ENCODE results near the gene MRO.
"Not testable (repeated sequence)": the region's sequence is repeated elsewhere in the genome, so short reads cannot be mapped to it uniquely, and the experiment has no call there.

Gene MRO

DNA sequence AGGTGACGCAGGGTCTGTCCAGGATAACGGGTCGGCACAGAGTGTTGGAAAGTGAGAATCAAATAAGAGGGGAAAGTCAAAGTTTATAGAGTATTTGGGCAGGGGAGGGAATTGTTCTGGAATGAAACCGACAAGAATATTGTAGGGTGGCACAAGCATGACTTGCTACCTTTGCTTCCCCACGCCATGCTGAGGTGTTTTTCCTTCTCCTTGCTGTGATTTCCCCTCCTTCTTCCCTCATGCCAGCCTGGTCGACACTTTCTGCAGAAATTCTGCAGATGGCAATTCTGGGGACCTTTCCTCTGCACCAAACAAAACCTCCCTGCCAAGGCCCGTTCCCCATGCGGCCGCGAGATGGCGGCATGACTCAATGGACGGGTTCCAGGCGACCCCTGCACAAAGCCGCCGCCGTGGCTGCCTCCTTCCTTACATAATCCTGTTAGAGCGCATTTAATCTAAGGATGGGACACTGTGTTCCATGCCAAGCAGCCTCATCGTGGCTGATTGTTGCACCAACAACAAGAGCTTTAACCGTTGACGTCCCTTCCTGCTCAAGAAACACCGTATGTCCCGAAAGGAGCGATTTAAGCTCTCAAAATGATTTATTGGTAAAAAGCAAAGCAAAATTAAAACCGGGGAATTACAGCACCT is at the start of gene MRO:
TSS of gene MRO (minus strand) at position 289 of the 651 bp plus-strand sequence. CDS start 10,616 bp downstream, outside the sequence.
- DNase-seq (ENCODE audit: low spot score) = peak; percentile 89

DNA sequence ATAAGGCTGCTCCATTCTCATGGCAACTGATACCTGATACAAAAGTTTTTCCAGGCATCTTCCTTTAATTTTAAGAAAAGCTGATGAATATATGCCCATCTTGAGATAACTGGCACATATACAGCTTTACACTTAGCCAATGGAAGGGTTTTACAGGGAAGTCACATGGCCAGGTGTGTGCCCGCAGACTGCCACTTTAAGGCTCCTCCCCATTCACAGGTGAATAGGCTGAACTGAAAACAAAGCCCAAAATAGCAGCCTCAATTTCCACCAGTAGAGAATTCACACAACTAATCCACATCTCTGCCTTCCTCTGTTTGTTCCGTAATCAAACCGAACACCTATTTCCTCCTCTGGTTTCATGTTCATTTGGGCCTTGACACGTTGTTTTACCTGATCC is 49.3 kb upstream of the MRO start:
- DNase-seq (ENCODE audit: low spot score) = no peak

- no peak for DNase-seq (ENCODE audit: low spot score)
Observed at GRCh38 chr18:50866765-50867164, 46.9 kb upstream of the MRO start.

DNA sequence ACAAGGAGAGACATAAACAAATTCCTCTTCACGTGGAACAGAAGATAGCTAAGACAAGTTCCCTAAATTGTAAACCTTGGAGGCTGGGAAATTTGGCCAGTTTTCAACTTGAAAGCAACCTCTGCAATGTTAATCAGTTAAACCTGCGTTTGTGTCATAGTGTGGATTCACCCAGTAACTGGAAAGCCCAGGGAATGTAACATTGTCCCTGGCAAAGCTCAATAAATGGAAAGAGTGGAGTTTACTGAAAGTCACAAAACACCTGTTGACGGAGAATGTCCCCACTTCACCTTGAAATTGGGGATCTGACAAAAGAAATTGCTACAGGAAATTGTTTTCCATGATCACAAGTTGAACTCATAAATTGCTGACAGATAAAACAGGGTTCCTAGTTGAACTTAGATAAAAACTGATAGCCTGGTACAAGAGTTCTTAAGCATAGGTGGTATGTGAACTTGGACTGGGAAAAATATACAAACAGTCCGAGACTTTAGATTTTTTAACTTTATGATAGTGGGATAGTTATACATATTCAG is 44.1 kb upstream of the MRO start:
- DNase-seq (ENCODE audit: low spot score) = no peak

DNA sequence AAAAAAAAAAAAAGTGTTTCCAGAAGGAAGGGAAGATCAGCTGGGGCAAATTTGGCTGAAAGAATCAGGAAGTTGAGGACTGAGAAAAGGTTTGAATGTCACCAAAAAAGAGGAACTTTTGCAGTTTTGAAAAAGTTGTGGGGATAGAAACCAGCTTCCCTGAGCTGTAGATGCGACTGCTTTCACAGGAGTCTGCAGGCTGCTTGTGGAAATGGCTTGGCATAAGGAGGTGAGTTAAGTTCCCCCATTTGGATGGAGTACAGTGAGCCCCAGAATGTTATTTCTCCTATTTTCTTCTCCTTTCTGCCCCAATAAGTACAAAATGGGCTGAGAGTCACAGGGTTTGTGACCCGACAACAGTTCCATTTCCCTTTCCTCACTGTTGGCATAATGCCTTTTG is 42.6 kb upstream of the MRO start:
- DNase-seq (ENCODE audit: low spot score) = no peak

DNA sequence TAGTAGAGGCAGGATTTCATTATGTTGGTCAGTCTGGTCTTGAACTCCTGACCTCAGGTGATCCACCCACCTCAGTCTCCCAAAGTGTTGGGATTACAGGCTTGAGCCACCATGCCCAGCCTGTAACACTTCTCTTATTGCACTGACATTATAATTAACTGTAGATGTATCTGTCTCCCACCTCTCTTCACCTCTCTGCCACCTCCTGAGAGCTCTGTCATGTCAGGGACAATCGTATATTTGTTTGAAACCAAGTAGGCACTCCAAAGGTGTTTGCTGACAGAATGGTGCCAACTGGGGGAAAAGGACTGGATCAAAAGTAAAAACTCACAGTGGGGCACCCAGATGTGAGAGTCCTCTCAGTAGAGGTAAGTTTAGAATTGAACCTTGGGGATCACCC is 41.8 kb upstream of the MRO start:
- no peak for DNase-seq (ENCODE audit: low spot score)

DNA sequence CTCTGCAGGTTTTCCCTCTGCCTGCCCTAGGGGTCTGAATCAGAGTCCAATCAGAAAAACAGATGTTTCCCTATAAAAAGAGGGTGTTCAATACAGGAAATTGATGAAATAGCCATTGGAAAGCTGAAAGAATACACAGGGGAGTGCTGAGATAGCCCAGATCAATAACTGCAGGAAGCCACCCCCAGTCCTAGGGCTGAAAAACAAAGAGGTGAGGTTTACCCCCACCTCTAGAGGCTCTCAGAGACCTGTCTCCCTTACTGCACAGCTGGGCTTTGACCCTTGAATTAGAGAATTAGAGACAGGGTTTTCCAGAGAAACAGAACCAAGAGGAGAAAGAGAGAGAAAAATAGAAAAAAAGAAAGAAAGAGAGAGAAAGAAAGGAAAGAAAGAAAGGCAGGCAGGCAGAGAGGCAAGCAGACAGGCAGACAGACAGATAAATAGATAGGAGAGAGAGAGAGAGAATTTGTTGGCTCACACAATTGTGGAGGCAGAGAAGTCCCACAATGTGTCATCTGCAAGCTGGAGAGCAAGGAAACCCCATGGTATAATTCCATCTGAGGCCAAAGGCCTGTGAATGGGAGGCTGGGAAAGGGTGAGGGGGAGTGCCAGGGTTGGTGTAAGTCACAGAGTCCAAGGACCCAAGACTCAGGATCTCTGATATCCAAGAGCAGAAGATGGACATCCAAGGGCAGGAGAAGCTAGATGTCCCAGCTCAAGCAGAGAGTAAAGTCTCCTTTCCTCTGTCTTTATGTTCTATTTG is 40.2 kb upstream of the MRO start:
- DNase-seq (ENCODE audit: low spot score) = no peak

DNA sequence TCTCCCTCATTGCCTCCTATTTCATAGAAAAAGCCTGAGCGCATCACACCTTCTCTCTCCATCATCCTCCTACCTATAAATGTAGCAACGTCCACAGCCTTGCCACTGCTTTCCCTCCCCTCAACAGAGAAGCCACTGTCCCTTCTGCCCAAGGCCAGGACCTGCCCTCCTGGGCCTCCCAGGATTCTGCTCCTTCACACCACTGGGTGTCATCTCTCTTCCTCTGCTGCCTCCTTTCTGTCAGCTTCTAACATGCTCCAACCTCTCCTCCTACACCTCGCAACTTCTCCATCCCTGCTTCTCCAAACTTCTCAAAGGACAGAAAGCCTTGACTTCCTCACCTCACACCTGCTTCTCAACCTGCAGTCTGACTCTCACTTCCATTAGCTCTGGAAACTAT is 37.9 kb upstream of the MRO start:
- DNase-seq (ENCODE audit: low spot score) = no peak

DNA sequence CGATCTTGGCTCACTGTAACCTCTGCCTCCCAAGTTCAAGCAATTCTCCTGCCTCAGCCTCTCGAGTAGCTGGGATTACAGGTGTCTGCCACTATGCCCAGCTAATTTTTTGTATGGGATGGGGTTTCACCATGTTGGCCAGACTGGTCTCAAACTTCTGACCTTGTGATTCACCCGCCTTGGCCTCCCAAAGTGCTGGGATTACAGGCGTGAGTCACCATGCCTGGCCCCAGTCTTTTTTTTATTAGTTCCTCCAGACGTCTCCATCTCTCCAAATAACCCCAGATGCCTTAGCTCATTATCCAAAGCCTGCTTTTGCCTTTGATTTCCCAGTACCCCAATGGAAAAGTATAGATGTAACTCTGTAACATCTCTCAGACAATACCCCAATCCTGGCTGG is 37.4 kb upstream of the MRO start:
- not testable (repeated sequence) for DNase-seq (ENCODE audit: low spot score)

DNA sequence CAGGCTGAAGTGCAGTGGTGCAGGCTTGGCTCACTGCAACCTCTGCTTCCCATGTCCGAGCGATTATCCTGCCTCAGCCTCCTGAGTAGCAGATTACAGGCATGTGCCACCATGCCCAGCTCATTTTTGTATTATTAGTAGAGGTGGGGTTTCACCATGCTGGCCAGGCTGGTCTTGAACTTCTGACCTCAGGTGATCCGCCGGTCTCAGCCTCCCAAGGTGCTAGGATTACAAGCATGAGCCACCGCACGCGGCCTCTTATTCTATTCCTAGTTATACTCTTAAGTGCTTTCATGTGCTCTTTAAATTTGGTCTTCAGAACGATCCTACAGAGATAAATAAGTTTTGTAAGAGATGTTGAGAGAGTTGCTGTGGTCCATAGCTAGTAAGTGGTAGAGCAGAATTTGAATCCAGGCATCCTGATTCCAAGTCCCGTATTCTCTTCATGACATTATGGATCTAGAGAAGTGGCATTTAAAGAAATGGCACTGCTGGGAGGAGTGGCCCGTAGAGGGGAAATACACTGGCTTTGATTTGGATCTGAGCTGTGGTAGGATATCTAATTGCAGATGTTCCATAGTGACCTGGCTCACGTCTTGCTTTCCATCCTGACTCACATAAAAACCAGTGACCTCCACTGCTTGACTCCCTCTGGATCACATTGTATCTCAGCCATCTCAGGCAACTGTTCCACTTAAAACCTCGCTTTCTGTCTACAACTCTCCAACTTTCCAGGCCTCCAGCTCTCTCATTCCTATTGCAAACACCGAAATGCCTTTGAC is 36.4 kb upstream of the MRO start:
- no peak for DNase-seq (ENCODE audit: low spot score)

DNA sequence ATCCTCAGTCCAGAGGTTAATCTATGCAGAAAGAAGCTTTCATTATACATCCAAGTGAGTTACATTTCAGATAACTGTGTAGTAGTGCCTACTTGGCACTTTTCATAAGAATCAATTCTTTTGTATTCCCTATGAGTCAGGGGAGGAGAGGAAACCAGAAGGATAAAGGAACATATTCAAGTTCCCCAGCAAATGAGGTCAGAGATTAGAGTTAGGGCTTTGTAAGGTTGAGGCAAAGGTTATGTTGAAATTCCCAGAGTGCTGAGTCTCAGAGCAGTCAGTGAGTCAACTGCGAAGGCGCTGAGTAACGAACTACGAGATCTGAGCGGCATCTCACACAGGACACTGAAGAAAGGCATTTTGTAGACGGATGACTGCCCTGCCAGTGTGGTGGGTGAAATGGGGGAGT is 34.1 kb upstream of the MRO start:
- DNase-seq (ENCODE audit: low spot score) = no peak

DNA sequence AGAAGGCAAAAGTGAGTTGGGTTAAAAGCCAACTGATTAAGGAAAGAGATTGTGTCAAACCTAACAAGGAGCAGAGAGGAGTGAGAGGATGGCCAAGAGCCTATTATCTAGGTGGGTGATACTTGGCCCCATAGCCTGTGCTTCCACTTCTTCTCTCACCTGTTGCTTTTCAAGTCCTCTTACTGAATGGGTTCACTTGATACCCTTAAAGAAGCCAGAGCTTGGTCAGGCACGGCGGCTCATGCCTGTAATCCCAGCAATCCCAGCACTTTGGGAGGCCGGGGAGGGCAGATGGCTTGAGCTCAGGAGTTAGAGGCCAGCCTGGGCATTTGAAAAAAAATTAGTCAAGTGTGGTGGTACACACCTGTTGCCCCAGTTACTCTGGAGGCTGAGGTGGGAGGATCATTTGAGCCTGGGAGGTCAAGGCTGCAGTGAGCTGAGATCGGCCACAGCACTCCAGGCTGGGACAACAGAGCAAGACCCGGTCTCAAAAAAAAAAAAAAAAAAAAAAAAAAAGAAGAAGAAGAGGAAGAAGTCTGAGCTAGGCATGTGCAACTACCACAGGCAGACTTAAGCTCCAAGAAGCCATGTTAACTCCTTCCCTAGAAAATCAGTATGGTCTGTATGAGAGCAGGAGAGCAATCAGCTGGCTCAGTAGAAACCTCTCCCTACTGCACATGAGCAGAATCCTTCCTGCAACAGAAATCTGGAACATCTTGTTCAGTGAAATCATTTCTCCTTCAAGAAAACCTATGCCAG is 30.7 kb upstream of the MRO start:
- no peak for DNase-seq (ENCODE audit: low spot score)

DNA sequence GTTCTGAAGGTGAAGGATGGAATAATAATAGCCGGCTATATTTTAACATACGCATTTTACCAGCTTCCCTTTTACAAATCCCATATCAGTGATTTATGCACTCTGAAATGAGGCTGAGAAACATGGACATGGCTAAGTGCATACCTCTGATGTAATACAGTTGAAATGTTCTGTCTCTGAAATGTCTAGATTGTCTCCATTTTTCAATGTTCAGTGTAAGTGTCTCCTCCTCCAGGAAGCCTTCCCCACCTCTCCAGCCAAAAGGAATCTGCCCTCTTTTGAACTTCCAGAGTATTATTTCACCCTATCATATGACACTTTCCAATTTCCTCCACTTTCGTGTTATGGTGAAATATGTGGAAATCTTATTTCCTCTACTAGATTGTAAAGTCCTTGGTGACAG is 29.6 kb upstream of the MRO start:
- no peak for DNase-seq (ENCODE audit: low spot score)

- no peak for DNase-seq (ENCODE audit: low spot score)
Observed at GRCh38 chr18:50848991-50849390, 29.2 kb upstream of the MRO start.

GRCh38 chr18:50848061-50848551 is 28.3 kb upstream of the MRO start:
- no peak for DNase-seq (ENCODE audit: low spot score)

DNA sequence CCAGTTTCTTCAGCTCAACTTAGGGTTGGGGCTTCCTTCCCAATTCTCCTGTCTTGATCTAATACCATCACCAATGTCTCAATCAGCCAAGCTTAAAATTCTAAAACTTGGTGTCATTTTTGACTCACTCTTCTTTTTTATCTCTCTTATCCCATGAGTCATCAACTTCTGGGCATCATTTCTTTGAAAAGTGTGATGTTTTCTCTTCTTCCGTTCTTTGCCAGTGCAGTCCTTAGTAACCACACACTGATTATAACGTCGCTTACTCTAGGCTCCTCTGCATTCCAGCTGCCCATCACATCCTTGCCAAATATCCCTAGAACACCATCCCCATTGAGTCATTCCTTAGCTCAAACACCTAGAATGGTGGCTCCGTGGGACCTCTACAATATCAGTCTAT is 27.4 kb upstream of the MRO start:
- DNase-seq (ENCODE audit: low spot score) = no peak

DNA sequence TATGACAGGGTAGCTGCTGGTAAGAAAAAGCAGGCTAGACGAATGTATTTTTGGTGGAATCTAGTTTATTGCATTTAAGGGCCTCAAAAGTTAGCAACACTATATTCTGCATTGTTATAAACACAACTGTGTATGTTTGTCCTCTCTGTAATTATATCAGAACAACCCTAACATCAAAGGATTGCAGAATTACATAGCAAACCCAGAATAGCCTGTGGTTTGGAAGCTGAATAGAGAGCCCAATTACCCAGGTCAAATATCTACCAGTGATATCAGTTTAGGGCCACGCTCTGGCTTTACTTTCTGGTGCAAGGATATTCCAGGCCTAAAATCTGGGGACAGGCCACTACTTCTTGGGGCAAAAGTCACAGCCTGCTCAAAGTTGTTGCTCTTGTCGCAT is 25.1 kb upstream of the MRO start:
- no peak for DNase-seq (ENCODE audit: low spot score)

DNA sequence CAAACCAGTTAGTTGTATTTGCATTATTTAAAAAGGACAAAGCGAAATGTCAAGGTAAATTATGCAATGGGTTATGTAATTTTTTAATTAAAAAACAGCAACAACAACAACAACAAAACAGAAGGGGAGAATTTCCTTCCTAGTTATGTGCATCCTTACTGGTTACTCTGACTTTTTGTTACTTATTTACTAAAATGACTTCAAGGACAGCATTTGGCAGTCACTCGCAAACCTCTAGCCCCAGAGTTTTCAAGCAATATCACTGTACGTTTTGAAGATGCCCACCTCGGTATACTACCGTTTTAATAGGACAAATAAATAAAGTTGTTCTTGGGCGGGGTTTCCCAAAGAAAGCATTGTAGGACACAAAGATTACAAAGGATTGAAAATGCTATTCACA is 24.7 kb upstream of the MRO start:
- DNase-seq (ENCODE audit: low spot score) = no peak

- DNase-seq (ENCODE audit: low spot score) = no peak
Observed at GRCh38 chr18:50842846-50843245, 23.0 kb upstream of the MRO start.

- DNase-seq (ENCODE audit: low spot score) = no peak
Observed at GRCh38 chr18:50839996-50840395, 20.2 kb upstream of the MRO start.

GRCh38 chr18:50839341-50839740 is 19.5 kb upstream of the MRO start:
- no peak for DNase-seq (ENCODE audit: low spot score)

DNA sequence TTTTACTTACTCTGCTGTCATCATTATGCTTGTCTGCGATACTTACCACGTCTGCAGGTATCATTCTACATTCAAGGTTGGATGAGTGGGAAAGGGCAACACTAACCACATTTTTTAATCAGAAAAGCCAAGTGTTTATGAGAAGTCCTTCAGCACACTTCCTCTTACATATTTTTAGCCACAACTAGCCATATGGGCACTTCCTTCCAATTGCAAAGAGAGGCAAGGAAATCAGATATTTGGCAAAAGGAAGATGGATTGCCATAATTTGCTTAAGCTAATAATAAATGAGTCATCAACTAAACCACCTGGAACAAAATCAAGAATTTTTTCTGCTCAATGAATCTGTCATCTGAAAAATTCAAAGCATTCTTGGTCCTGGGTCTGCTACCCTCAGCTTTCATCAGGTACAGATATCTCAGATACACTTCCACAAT is 16.7 kb upstream of the MRO start:
- DNase-seq (ENCODE audit: low spot score) = peak; percentile 19

All from iPS-NIHi11 (cell line).